ENCODE data around the gene BRD7.

BRD7 gene

GRCh38 chr16:50310308-50311133 lies 58.3 kb downstream of the BRD7 start:
- no peak for DNase-seq (ENCODE audit: low read depth, low spot score)

GRCh38 chr16:50309527-50310307 lies 59.1 kb downstream of the BRD7 start:
- no peak for DNase-seq (ENCODE audit: low read depth, low spot score)
- no peak overlapping the region for H3K4me3 ChIP-seq (ENCODE audit: low read length)

More at GRCh38 chr16:50310308-50311133, 58.3 kb downstream of the BRD7 start:
- no peak overlapping the region for H3K4me3 ChIP-seq (ENCODE audit: low read length)

- DNase-seq (ENCODE audit: low read depth, low spot score): no peak
- no peak overlapping the region for H3K4me3 ChIP-seq (ENCODE audit: low read length)
These were observed 59.6 kb downstream of the BRD7 start for GRCh38 chr16:50309156-50309526.

- DNase-seq (ENCODE audit: low read depth, low spot score): no peak
- H3K4me3 ChIP-seq (ENCODE audit: low read length): no peak overlapping the region
These were observed 60.4 kb downstream of the BRD7 start for GRCh38 chr16:50308237-50308965.

- no peak for DNase-seq (ENCODE audit: low read depth, low spot score)
- H3K4me3 ChIP-seq (ENCODE audit: low read length): no peak overlapping the region
These were observed 62.5 kb downstream of the BRD7 start for GRCh38 chr16:50306287-50306686.

- DNase-seq (ENCODE audit: low read depth, low spot score): no peak
- H3K4me3 ChIP-seq (ENCODE audit: low read length): no peak overlapping the region
These were observed 63.2 kb downstream of the BRD7 start for GRCh38 chr16:50305441-50306061.

GRCh38 chr16:50304467-50305440 lies 64.0 kb downstream of the BRD7 start:
- no peak overlapping the region for H3K4me3 ChIP-seq (ENCODE audit: low read length)
- no peak for DNase-seq (ENCODE audit: low read depth, low spot score)

- no peak overlapping the region for H3K4me3 ChIP-seq (ENCODE audit: low read length)
- DNase-seq (ENCODE audit: low read depth, low spot score): no peak
These were observed 65.0 kb downstream of the BRD7 start for GRCh38 chr16:50303605-50304466.

GRCh38 chr16:50303041-50303604 lies 65.7 kb downstream of the BRD7 start:
- no peak overlapping the region for H3K4me3 ChIP-seq (ENCODE audit: low read length)
- no peak for DNase-seq (ENCODE audit: low read depth, low spot score)

- H3K4me3 ChIP-seq (ENCODE audit: low read length): no peak overlapping the region
These were observed 66.2 kb downstream of the BRD7 start for GRCh38 chr16:50302472-50303005.

GRCh38 chr16:50301626-50302471 lies 66.9 kb downstream of the BRD7 start:
- H3K4me3 ChIP-seq (ENCODE audit: low read length): no peak overlapping the region
- DNase-seq (ENCODE audit: low read depth, low spot score): no peak

More at GRCh38 chr16:50302472-50303005, 66.2 kb downstream of the BRD7 start:
- no peak for DNase-seq (ENCODE audit: low read depth, low spot score)

- H3K4me3 ChIP-seq (ENCODE audit: low read length): no peak overlapping the region
- DNase-seq (ENCODE audit: low read depth, low spot score): no peak
These were observed 67.7 kb downstream of the BRD7 start for GRCh38 chr16:50300942-50301625.

GRCh38 chr16:50299508-50300105 lies 69.2 kb downstream of the BRD7 start:
- no peak for DNase-seq (ENCODE audit: low read depth, low spot score)
- H3K4me3 ChIP-seq (ENCODE audit: low read length): no peak overlapping the region

GRCh38 chr16:50298591-50299507 lies 69.9 kb downstream of the BRD7 start:
- DNase-seq (ENCODE audit: low read depth, low spot score): no peak
- no peak overlapping the region for H3K4me3 ChIP-seq (ENCODE audit: low read length)

All from Jurkat, Clone E6-1 (cell line).